HEK293 (cell line): ENCODE data around the gene HTR3B.

Experiments used
- CTCF ChIA-PET: fragments of 350-600 bp; formaldehyde crosslinking; extraction: SDS; loops from one replicate; lab custom pipeline; 2021; ENCODE audit warnings: antibody characterized with exemption; lab: Yijun Ruan, JAX
- POLR2A ChIA-PET: fragments of 300-600 bp; formaldehyde crosslinking; extraction: SDS; loops from one replicate; lab custom pipeline; 2020; ENCODE audit warnings: antibody characterized with exemption, inconsistent platforms; lab: Yijun Ruan, JAX
- H3K27ac ChIP-seq: fragments of 200-500 bp; sonication (Bioruptor generic); 2 replicates; pipeline ENCODE4 v1.5.1; 2014; ENCODE audit warnings: low read depth, low read length, control low read depth, inconsistent platforms; ENCODE audit errors: extremely low read depth
- H3K36me3 ChIP-seq, 2 experiments: fragments of 200-500 bp in 1 of 2; sonication (Bioruptor generic) in 1 of 2; 1 replicate in 1 of 2; 2 replicates in 1 of 2; pipeline ENCODE4 v1.5.1; 2014 to 2017; ENCODE audit warnings: inconsistent platforms in 2 of 2, low read length in 2 of 2; ENCODE audit not compliant: control insufficient read depth in 2 of 2, insufficient read depth in 1 of 2
- H3K4me1 ChIP-seq: fragments of 200-500 bp; sonication (Bioruptor generic); 2 replicates; pipeline ENCODE4 v1.5.1; 2014; ENCODE audit warnings: mild to moderate bottlenecking, low read length, inconsistent platforms; ENCODE audit not compliant: control insufficient read depth, insufficient read depth
- H3K4me3 ChIP-seq: 2 replicates; pipeline ENCODE4 v1.5.1; 2011; ENCODE audit warnings: low read depth, mild to moderate bottlenecking, control low read depth, low read length, moderate library complexity
- H3K9me3 ChIP-seq: fragments of 200-500 bp; sonication (Bioruptor generic); 2 replicates; pipeline ENCODE4 v1.5.1; 2014; ENCODE audit warnings: low read depth, low read length, inconsistent platforms; ENCODE audit not compliant: control insufficient read depth, insufficient read depth
- GFI1B ChIP-seq: fragments of 450-650 bp; formaldehyde crosslinking; IDR thresholded peaks from 2 replicates; pipeline ENCODE4 v1.5.1; 2016; ENCODE audit warnings: missing biosample characterization, missing genetic modification characterization
- GLI2 ChIP-seq: fragments of 450-650 bp; formaldehyde crosslinking; IDR thresholded peaks from 2 replicates; pipeline ENCODE4; 2017; ENCODE audit warnings: missing biosample characterization, missing genetic modification characterization, low read depth, borderline replicate concordance
- PRDM6 ChIP-seq: fragments of 450-650 bp; formaldehyde crosslinking; IDR thresholded peaks from 2 replicates; pipeline ENCODE4 v1.5.1; 2017; ENCODE audit warnings: missing biosample characterization, missing genetic modification characterization
- REPIN1 ChIP-seq: fragments of 450-650 bp; formaldehyde crosslinking; IDR thresholded peaks from 2 replicates; pipeline ENCODE4 v1.5.1; 2017; ENCODE audit warnings: missing biosample characterization, missing genetic modification characterization, low read depth
- SALL2 ChIP-seq: fragments of 450-650 bp; formaldehyde crosslinking; IDR thresholded peaks from 2 replicates; pipeline ENCODE4 v1.5.0; 2017; ENCODE audit warnings: missing biosample characterization, mild to moderate bottlenecking, missing genetic modification characterization, borderline replicate concordance
- SP3 ChIP-seq: fragments of 450-650 bp; formaldehyde crosslinking; IDR thresholded peaks from 2 replicates; pipeline ENCODE4 v1.5.1; 2016; ENCODE audit warnings: missing biosample characterization, missing genetic modification characterization
- ZNF114 ChIP-seq: fragments of 450-650 bp; formaldehyde crosslinking; IDR thresholded peaks from 2 replicates; pipeline ENCODE4 v1.5.0; 2017; ENCODE audit warnings: missing biosample characterization, missing genetic modification characterization
- ZNF133 ChIP-seq: fragments of 450-650 bp; formaldehyde crosslinking; IDR thresholded peaks from 2 replicates; pipeline ENCODE4 v1.5.1; 2016; ENCODE audit warnings: missing biosample characterization, missing genetic modification characterization
- ZNF18 ChIP-seq: fragments of 450-650 bp; formaldehyde crosslinking; IDR thresholded peaks from 2 replicates; pipeline ENCODE4 v1.5.1; 2016; ENCODE audit warnings: missing biosample characterization, missing genetic modification characterization
- ZNF184 ChIP-seq: fragments of 450-650 bp; IDR thresholded peaks from 2 replicates; pipeline ENCODE4 v1.5.1; 2018; ENCODE audit warnings: missing biosample characterization, mild to moderate bottlenecking, missing genetic modification characterization
- ZNF202 ChIP-seq: fragments of 450-650 bp; formaldehyde crosslinking; IDR thresholded peaks from 2 replicates; pipeline ENCODE4 v1.5.1; 2016; ENCODE audit warnings: missing biosample characterization, missing genetic modification characterization, borderline replicate concordance
- ZNF280D ChIP-seq: fragments of 450-650 bp; formaldehyde crosslinking; IDR thresholded peaks from 2 replicates; pipeline ENCODE4 v1.5.1; 2016; ENCODE audit warnings: missing biosample characterization, missing genetic modification characterization
- ZNF48 ChIP-seq: fragments of 450-650 bp; formaldehyde crosslinking; IDR thresholded peaks from 2 replicates; pipeline ENCODE4 v1.5.1; 2016; ENCODE audit warnings: missing biosample characterization, missing genetic modification characterization
- ZNF501 ChIP-seq: fragments of 450-650 bp; formaldehyde crosslinking; IDR thresholded peaks from 2 replicates; pipeline ENCODE4 v1.5.1; 2016; ENCODE audit warnings: missing biosample characterization, missing genetic modification characterization
- ZNF596 ChIP-seq: fragments of 450-650 bp; IDR thresholded peaks from 2 replicates; pipeline ENCODE4 v1.5.0; 2018; ENCODE audit warnings: missing biosample characterization, mild to moderate bottlenecking, missing genetic modification characterization, moderate library complexity
- ZNF624 ChIP-seq: fragments of 450-650 bp; formaldehyde crosslinking; IDR thresholded peaks from 2 replicates; pipeline ENCODE4 v1.5.1; 2017; ENCODE audit warnings: missing biosample characterization, missing genetic modification characterization
- ZNF626 ChIP-seq: fragments of 450-650 bp; sonication (Bioruptor Pico); formaldehyde crosslinking; IDR thresholded peaks from 2 replicates; pipeline ENCODE4 v1.5.1; 2018; ENCODE audit warnings: missing biosample characterization, missing genetic modification characterization, inconsistent platforms
- ZNF645 ChIP-seq: fragments of 450-650 bp; formaldehyde crosslinking; IDR thresholded peaks from 2 replicates; pipeline ENCODE4; 2016; ENCODE audit warnings: missing biosample characterization, missing genetic modification characterization
- ZNF660 ChIP-seq: fragments of 450-650 bp; IDR thresholded peaks from 2 replicates; pipeline ENCODE4 v1.5.1; 2018; ENCODE audit warnings: missing biosample characterization, mild to moderate bottlenecking, missing genetic modification characterization
- ZNF707 ChIP-seq: fragments of 450-650 bp; formaldehyde crosslinking; IDR thresholded peaks from 2 replicates; pipeline ENCODE4 v1.5.1; 2016; ENCODE audit warnings: missing biosample characterization, missing genetic modification characterization
- ZNF791 ChIP-seq: fragments of 450-650 bp; formaldehyde crosslinking; IDR thresholded peaks from 2 replicates; pipeline ENCODE4 v1.5.1; 2016; ENCODE audit warnings: missing biosample characterization, missing genetic modification characterization
- ZSCAN5A ChIP-seq: fragments of 450-650 bp; formaldehyde crosslinking; IDR thresholded peaks from 2 replicates; pipeline ENCODE4 v1.5.1; 2016; ENCODE audit warnings: missing biosample characterization, missing genetic modification characterization
- TF ChIP-seq, protein P1 (sequence below): fragments of 450-650 bp; formaldehyde crosslinking; IDR thresholded peaks from 2 replicates; pipeline ENCODE4 v1.5.1; 2017; ENCODE audit warnings: missing biosample characterization, missing genetic modification characterization
- TF ChIP-seq, protein P2 (sequence below): fragments of 450-650 bp; formaldehyde crosslinking; optimal IDR thresholded peaks from 2 replicates; pipeline ENCODE3; 2016; ENCODE audit warnings: missing biosample characterization, mild to moderate bottlenecking, missing genetic modification characterization

HTR3B gene

GRCh38 chr11:113977071-113977490 is 72.5 kb downstream of the HTR3B start:
- H3K9me3 ChIP-seq, result no peaks in the 10 kb centered on the region
- CTCF ChIA-PET, result interaction anchor here (0.5 to 0.8 kb wide), 3 partner anchors 145 to 286 kb away, joined by 3 to 4 read pairs (median 4); no protein-coding TSS in a partner anchor
- H3K4me1 ChIP-seq, result no peaks in the 10 kb centered on the region; the same call in 1 of the 2 replicates
- TF ChIP-seq SP3 (tag by site-specific recombination), result no peak
- no peak for TF ChIP-seq GFI1B (tag by site-specific recombination)
- TF ChIP-seq ZNF626 (tag by site-specific recombination), result no peak
- no peak for TF ChIP-seq GLI2 (tag by site-specific recombination)
- TF ChIP-seq ZNF184, result no peak
- no peak for TF ChIP-seq ZNF791
- no peak for TF ChIP-seq SALL2 (tag by site-specific recombination)
- TF ChIP-seq ZNF596, result no peak
- TF ChIP-seq REPIN1 (tag by site-specific recombination), result no peak
- TF ChIP-seq ZSCAN5A (tag by site-specific recombination), result no peak
- no peak for TF ChIP-seq ZNF114
- TF ChIP-seq, protein P1, sequence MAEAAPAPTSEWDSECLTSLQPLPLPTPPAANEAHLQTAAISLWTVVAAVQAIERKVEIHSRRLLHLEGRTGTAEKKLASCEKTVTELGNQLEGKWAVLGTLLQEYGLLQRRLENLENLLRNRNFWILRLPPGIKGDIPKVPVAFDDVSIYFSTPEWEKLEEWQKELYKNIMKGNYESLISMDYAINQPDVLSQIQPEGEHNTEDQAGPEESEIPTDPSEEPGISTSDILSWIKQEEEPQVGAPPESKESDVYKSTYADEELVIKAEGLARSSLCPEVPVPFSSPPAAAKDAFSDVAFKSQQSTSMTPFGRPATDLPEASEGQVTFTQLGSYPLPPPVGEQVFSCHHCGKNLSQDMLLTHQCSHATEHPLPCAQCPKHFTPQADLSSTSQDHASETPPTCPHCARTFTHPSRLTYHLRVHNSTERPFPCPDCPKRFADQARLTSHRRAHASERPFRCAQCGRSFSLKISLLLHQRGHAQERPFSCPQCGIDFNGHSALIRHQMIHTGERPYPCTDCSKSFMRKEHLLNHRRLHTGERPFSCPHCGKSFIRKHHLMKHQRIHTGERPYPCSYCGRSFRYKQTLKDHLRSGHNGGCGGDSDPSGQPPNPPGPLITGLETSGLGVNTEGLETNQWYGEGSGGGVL (tag by site-specific recombination), result no peak
- no peak for TF ChIP-seq ZNF133 (tag by site-specific recombination)
- TF ChIP-seq ZNF645 (tag by site-specific recombination), result no peak
- no peak for TF ChIP-seq PRDM6 (tag by site-specific recombination)
- POLR2A ChIA-PET, result interaction anchor here (0.9 kb wide), 1 partner anchor 8 kb away, joined by 3 read pairs; no protein-coding TSS in a partner anchor
- no peak overlapping the region for H3K27ac ChIP-seq
- H3K4me3 ChIP-seq, result no peak overlapping the region
- no peaks in the 10 kb centered on the region for H3K36me3 ChIP-seq

DNA sequence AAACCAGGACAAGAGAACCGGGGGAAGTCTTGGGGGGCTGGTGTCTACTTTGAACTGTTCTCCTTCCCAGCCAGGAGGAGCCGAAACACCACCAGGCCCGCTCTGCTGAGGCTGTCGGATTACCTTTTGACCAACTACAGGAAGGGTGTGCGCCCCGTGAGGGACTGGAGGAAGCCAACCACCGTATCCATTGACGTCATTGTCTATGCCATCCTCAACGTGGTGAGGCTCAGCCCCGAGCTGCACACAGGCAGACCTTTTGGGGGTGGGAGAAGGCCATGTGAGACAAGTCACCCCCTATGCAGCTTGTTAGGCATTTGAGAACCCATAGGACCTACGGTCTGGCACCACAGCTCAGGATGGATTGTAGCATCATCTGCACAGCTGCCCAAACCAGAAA is 73.1 kb downstream of the HTR3B start:
- Histone ChIP-seq H3K4me3 (no peak overlapping the region), H3K9me3 (no peaks in the 10 kb centered on the region), H3K4me1 (no peaks in the 10 kb centered on the region; the same call in 1 of the 2 replicates), H3K36me3 (no peaks in the 10 kb centered on the region), H3K27ac (no peak overlapping the region)
- ChIA-PET POLR2A (no interaction called here), CTCF (interaction anchor here (0.7 kb wide), 1 partner anchor 172 kb away, joined by 4 read pairs; no protein-coding TSS in a partner anchor)
- TF ChIP-seq ZNF280D (no peak), ZNF48 (no peak), ZNF660 (tag by site-specific recombination) (no peak), ZNF501 (tag by site-specific recombination) (no peak), ZNF624 (no peak), ZNF707 (no peak), ZNF202 (tag by site-specific recombination) (no peak), ZNF18 (tag by site-specific recombination) (no peak), ZNF791 (no peak)
- TF ChIP-seq, protein P2, sequence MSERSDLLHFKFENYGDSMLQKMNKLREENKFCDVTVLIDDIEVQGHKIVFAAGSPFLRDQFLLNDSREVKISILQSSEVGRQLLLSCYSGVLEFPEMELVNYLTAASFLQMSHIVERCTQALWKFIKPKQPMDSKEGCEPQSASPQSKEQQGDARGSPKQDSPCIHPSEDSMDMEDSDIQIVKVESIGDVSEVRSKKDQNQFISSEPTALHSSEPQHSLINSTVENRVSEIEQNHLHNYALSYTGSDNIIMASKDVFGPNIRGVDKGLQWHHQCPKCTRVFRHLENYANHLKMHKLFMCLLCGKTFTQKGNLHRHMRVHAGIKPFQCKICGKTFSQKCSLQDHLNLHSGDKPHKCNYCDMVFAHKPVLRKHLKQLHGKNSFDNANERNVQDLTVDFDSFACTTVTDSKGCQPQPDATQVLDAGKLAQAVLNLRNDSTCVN (tag by site-specific recombination), result no peak
